ENCODE results near the gene C1orf167.

DNA sequence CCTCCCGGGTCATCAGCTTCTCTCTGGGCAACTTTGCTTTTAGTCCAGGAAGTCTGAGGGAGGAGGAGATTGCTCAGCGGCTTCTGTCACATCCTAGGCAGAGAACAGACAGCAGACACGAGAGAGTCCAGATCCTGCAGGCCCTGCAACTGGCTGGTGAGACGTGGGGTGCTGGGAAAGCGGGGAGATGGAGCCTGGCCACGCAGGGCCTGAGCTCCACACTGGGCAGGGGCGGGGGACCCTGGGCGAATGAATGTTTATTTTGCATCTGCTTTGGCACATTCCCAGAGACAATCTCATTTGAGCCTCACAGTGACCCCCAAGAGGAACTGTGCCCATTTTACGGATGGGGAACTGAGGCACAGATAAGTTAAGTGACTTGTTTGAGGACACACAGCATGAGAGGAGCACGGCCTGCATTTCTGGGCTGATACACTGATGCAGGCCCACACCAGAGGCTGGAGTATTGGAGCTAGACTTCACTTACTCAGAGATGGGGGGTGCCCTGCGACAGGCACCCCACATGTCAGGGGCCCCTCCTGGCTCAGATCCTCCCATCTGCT lies 9.6 kb downstream of the C1orf167 start:
- no peak for TF ChIP-seq POLR2A (IDR thresholded peaks at IDR 0.05; ENCODE audit: low read depth, low read length)
- TF ChIP-seq TAF1 (IDR thresholded peaks at IDR 0.05; ENCODE audit: low read depth, low read length) = no peak

All from GM12891 (cell line).